ENCODE results near the gene PLAU. TPM values are rescaled to one million over a fixed set of nuclear protein-coding genes. Genes with fewer than 3 reads are reported as not detected.
A peak's percentile ranks its signal among the peaks of the same experiment; 100 is the strongest.

PLAU gene
- total and polyA plus RNA-seq, 2 donors (not counting 3 experiments of a cell fraction or from before 2014, with no cell fraction given), result 23.6 to 34.9 TPM

- no peaks in the 10 kb centered on the region for H3K79me2 ChIP-seq (ENCODE audit: control insufficient read depth, insufficient read depth, low read length)
- peak overlapping the region in 1 of 3 experiments; percentile 63 for H3K4me3 ChIP-seq (replicated peaks in 1 of 3; ENCODE audit: insufficient read depth in 1 of 3, low read depth in 1 of 3, low read length in 3 of 3)
Observed at GRCh38 chr10:73910401-73910763, 550 bp upstream of the PLAU start.

More at GRCh38 chr10:73910401-73910763, 550 bp upstream of the PLAU start:
- H2AFZ ChIP-seq (ENCODE audit: low read depth, low read length), result peak overlapping the region; percentile 66
- ChIA-PET POLR2A (no interaction called here), CTCF (interaction anchor here (1.8 to 2.0 kb wide), 3 partner anchors 10 to 30 kb away, joined by 4 to 15 read pairs (median 12); no protein-coding TSS in a partner anchor)
- peak overlapping the region; percentile 26 for H3K27ac ChIP-seq (ENCODE audit: insufficient read depth, low read depth, low read length)
- H3K36me3 ChIP-seq (ENCODE audit: control insufficient read depth in 2 of 2, extremely low read depth in 1 of 2, insufficient read depth in 2 of 2, low read length in 2 of 2), result peaks cover 0 to 2% of the 10 kb centered on the region in 2 experiments
- no peaks in the 10 kb centered on the region for H3K27me3 ChIP-seq (ENCODE audit: control insufficient read depth in 2 of 2, insufficient read depth in 2 of 2, low read length in 2 of 2)
- no peak for TF ChIP-seq JUN (IDR thresholded peaks at IDR 0.05; ENCODE audit: borderline replicate concordance, insufficient read depth, insufficient read length, low read depth)
- TF ChIP-seq POLR2A (IDR thresholded peaks at IDR 0.05; ENCODE audit: low read depth, low read length), result no peak
- TF ChIP-seq, protein P1, sequence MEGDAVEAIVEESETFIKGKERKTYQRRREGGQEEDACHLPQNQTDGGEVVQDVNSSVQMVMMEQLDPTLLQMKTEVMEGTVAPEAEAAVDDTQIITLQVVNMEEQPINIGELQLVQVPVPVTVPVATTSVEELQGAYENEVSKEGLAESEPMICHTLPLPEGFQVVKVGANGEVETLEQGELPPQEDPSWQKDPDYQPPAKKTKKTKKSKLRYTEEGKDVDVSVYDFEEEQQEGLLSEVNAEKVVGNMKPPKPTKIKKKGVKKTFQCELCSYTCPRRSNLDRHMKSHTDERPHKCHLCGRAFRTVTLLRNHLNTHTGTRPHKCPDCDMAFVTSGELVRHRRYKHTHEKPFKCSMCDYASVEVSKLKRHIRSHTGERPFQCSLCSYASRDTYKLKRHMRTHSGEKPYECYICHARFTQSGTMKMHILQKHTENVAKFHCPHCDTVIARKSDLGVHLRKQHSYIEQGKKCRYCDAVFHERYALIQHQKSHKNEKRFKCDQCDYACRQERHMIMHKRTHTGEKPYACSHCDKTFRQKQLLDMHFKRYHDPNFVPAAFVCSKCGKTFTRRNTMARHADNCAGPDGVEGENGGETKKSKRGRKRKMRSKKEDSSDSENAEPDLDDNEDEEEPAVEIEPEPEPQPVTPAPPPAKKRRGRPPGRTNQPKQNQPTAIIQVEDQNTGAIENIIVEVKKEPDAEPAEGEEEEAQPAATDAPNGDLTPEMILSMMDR (IDR thresholded peaks at IDR 0.05; ENCODE audit: extremely low read depth in 1 of 2, insufficient read depth in 1 of 2, low read depth in 1 of 2, low read length in 2 of 2), result no peak
- TF ChIP-seq MAX (IDR thresholded peaks at IDR 0.05; ENCODE audit: insufficient read depth, insufficient read length), result no peak
- no peak for TF ChIP-seq EZH2 (IDR thresholded peaks at IDR 0.05; ENCODE audit: borderline replicate concordance, low read depth, low read length, severe bottlenecking)
- no peak for TF ChIP-seq FOS (IDR thresholded peaks at IDR 0.05; ENCODE audit: borderline replicate concordance, insufficient read depth, low read length)
- no peak for TF ChIP-seq POLR2AphosphoS5 (IDR thresholded peaks at IDR 0.05; ENCODE audit: insufficient read depth, low read depth, low read length)
- no peak for TF ChIP-seq GATA2 (IDR thresholded peaks at IDR 0.05; ENCODE audit: insufficient read depth, insufficient read length, low read depth, low read length)
- no peak for TF ChIP-seq MYC (IDR thresholded peaks at IDR 0.05; ENCODE audit: low read depth, low read length)
- no TSS peak for BruUV-seq (replicated peaks)
- peaks cover 57% of the 10 kb centered on the region for H3K4me1 ChIP-seq (ENCODE audit: control insufficient read depth, extremely low read depth, insufficient read depth, low read length)
- DNase-seq (ENCODE audit: low read depth, low spot score) (no peak), FAIRE-seq (no peak)
- dilution Hi-C loops (cut with MboI; ENCODE audit: extremely low pct_ligation_motif_present, low sequenced_read_pairs), result no loop called here
- peak overlapping the region; percentile 73 for H3K9ac ChIP-seq (replicated peaks; ENCODE audit: extremely low read depth, insufficient read depth, low read length)
- H3K9me1 ChIP-seq (replicated peaks; ENCODE audit: control insufficient read depth, extremely low read depth, insufficient read depth, low read length), result no peaks in the 10 kb centered on the region
- peak overlapping the region; percentile 76 for H3K4me2 ChIP-seq (ENCODE audit: insufficient read depth, low read length)
- intact Hi-C loops (cut with micrococcal nuclease), result no loop called here
- H3K9me3 ChIP-seq (replicated peaks; ENCODE audit: control insufficient read depth, insufficient read depth, low read length), result no peaks in the 10 kb centered on the region
- no peaks in the 10 kb centered on the region for H4K20me1 ChIP-seq (replicated peaks; ENCODE audit: control insufficient read depth, extremely low read depth, insufficient read depth, low read length)
